HepG2 (cell line): Measurements from ENCODE around the gene ANO1. TPM values are rescaled to one million over a fixed set of nuclear protein-coding genes. Genes with fewer than 3 reads are reported as not detected.

Experiments used
- ATAC-seq: fragments of 200-7000 bp; cut with Tn5 transposase; 3 replicates; pipeline ENCODE4 v1.9.1; 2020; ENCODE audit warnings: mild to moderate bottlenecking, moderate library complexity
- BruUV-seq: library from RNA; stranded (reverse); fragments of 400-500 nt; replicated peaks from 2 replicates; lab custom pipeline; 2021; lab: Mats Ljungman, UMichigan
- CTCF ChIA-PET: fragments of 300-600 bp; formaldehyde crosslinking; extraction: SDS; loops from one replicate; lab custom pipeline; 2021; ENCODE audit warnings: low total read pairs, inconsistent platforms, low intra/inter-chr PET ratio; lab: Yijun Ruan, JAX
- POLR2A ChIA-PET: fragments of 350-600 bp; sonication (Branson Sonifier 250); formaldehyde crosslinking; loops from one replicate; lab custom pipeline; 2020; ENCODE audit warnings: antibody characterized with exemption, inconsistent platforms; lab: Yijun Ruan, JAX
- DNase-seq: peaks from one replicate; pipeline ENCODE4 v3.0.0-alpha.2; 2015; ENCODE audit warnings: low spot score
- FAIRE-seq: peaks from 3 replicates; lab custom pipeline; 2011; peaks lifted over from hg19 to GRCh38; lab: Jason Lieb, UNC
- H2AFZ ChIP-seq: one replicate; pipeline ENCODE4 v1.6.1; 2011; ENCODE audit warnings: low read length, inconsistent platforms
- H3K27ac ChIP-seq: fragments of 300-600 bp; 3 replicates; pipeline ENCODE4 v1.8.0; 2011; ENCODE audit warnings: mixed run types, mild to moderate bottlenecking, mixed read lengths, low read length, inconsistent platforms; ENCODE audit not compliant: insufficient read depth; ENCODE audit errors: extremely low read length
- H3K27me3 ChIP-seq, 2 experiments: fragments of 200-600 bp in 1 of 2; 2 replicates in 1 of 2; 3 replicates in 1 of 2; pipeline versions ENCODE4 v1.6.0 to v1.8.0; 2011; ENCODE audit warnings: low read length in 2 of 2, mild to moderate bottlenecking in 2 of 2, moderate library complexity in 2 of 2, inconsistent platforms in 1 of 2; ENCODE audit not compliant: insufficient read depth in 2 of 2, control insufficient read depth in 1 of 2
- H3K36me3 ChIP-seq, 2 experiments: fragments of 200-600 bp in 1 of 2; replicated peaks in 1 of 2; 2 replicates in 1 of 2; 3 replicates in 1 of 2; pipeline versions ENCODE4 v1.5.1 to v1.8.0; 2011; ENCODE audit warnings: low read length in 2 of 2, inconsistent platforms in 1 of 2; ENCODE audit not compliant: insufficient read depth in 2 of 2, control insufficient read depth in 1 of 2
- H3K4me1 ChIP-seq: 2 replicates; pipeline ENCODE4 v1.5.1; 2012; ENCODE audit warnings: low read length, inconsistent platforms; ENCODE audit not compliant: insufficient read depth
- H3K4me2 ChIP-seq: 2 replicates; pipeline ENCODE4 v1.6.0; 2011; ENCODE audit warnings: low read depth, low read length, inconsistent platforms
- H3K4me3 ChIP-seq, 3 experiments: fragments of 200-600 bp in 1 of 3; sonication (generic), shearing (Covaris generic) in 1 of 3; replicated peaks in 1 of 3; 2 replicates each; pipeline ENCODE4 v1.5.1; 2011 to 2016; ENCODE audit warnings: low read length in 3 of 3, inconsistent platforms in 2 of 3, low read depth in 2 of 3, mild to moderate bottlenecking in 2 of 3, control low read depth in 1 of 3, mixed read lengths in 1 of 3; ENCODE audit not compliant: insufficient read depth in 1 of 3
- H3K79me2 ChIP-seq: one replicate; pipeline ENCODE4 v1.6.1; 2011; ENCODE audit warnings: low read length, inconsistent platforms; ENCODE audit not compliant: insufficient read depth
- H3K9ac ChIP-seq: 2 replicates; pipeline ENCODE4 v1.6.0; 2011; ENCODE audit warnings: mild to moderate bottlenecking, low read depth, low read length, inconsistent platforms; ENCODE audit not compliant: insufficient read depth
- H3K9me3 ChIP-seq: 2 replicates; pipeline ENCODE4 v1.5.1; 2012; ENCODE audit warnings: mild to moderate bottlenecking, low read length
- H4K20me1 ChIP-seq: 2 replicates; pipeline ENCODE4 v1.6.0; 2011; ENCODE audit warnings: inconsistent platforms, mild to moderate bottlenecking, low read length, moderate library complexity; ENCODE audit not compliant: insufficient read depth
- DPF2 ChIP-seq: sonication (generic); formaldehyde crosslinking; IDR thresholded peaks from 2 replicates; pipeline ENCODE4 v1.4.0; 2020; ENCODE audit warnings: mild to moderate bottlenecking, low read depth, missing genetic modification reagents, borderline replicate concordance
- GFI1 ChIP-seq: sonication (generic); formaldehyde crosslinking; IDR thresholded peaks from 2 replicates; pipeline ENCODE4 v1.5.0; 2020; ENCODE audit warnings: missing genetic modification reagents, mild to moderate bottlenecking, borderline replicate concordance
- MED13 ChIP-seq: sonication (generic); formaldehyde crosslinking; IDR thresholded peaks from 2 replicates; pipeline ENCODE4 v1.5.0; 2020; ENCODE audit warnings: missing genetic modification reagents
- NFE2L1 ChIP-seq: sonication (generic); formaldehyde crosslinking; IDR thresholded peaks from 2 replicates; pipeline ENCODE4 v1.4.0; 2020; ENCODE audit warnings: missing genetic modification reagents, mild to moderate bottlenecking, borderline replicate concordance
- STAG1 ChIP-seq: sonication (generic); formaldehyde crosslinking; IDR thresholded peaks from 2 replicates; pipeline ENCODE4 v1.4.0; 2020; ENCODE audit warnings: missing genetic modification reagents
- ZBTB1 ChIP-seq: sonication (generic); formaldehyde crosslinking; IDR thresholded peaks from 2 replicates; pipeline ENCODE4 v1.4.0; 2020; ENCODE audit warnings: missing genetic modification reagents, borderline replicate concordance
- ZMYM3 ChIP-seq: sonication (generic); formaldehyde crosslinking; IDR thresholded peaks from 2 replicates; pipeline ENCODE4 v1.5.1; 2020; ENCODE audit warnings: mild to moderate bottlenecking, missing genetic modification reagents
- ZNF18 ChIP-seq: sonication (generic); formaldehyde crosslinking; IDR thresholded peaks from 2 replicates; pipeline ENCODE4 v1.8.0; 2022; ENCODE audit warnings: mild to moderate bottlenecking, missing genetic modification reagents; ENCODE audit not compliant: insufficient replicate concordance
- ZNF644 ChIP-seq: IDR thresholded peaks from 2 replicates; pipeline ENCODE4 v1.6.1; 2016; ENCODE audit warnings: low read depth
- WGBS: methylation state at CpG from one replicate; pipeline ENCODE4 v1.1.6; 2017; ENCODE audit warnings: low lambda C conversion rate; 5-methylcytosine and 5-hydroxymethylcytosine counted together
- in situ Hi-C: cut with HindIII; loops from 2 replicates; pipeline ENCODE4 v1.10.0; 2017; ENCODE audit warnings: low pct_unique_long_range_greater_than_20kb; ENCODE audit not compliant: extremely low pct_ligation_motif_present
- intact Hi-C: fragments of 100-400 bp; cut with micrococcal nuclease; formaldehyde crosslinking; loops from one replicate; pipeline ENCODE4 v1.10.0; 2022; ENCODE audit not compliant: unreplicated experiment
- polyA plus RNA-seq, 8 experiments: library from polyadenylated mRNA; depleted of rRNA in 3 of 8; stranded (reverse) in 7 of 8; unstranded in 1 of 8; fragments of >200 nt; fragmentation: Illumina TruSeq in 4 of 8; extraction: Trizol in 4 of 8; gene quantifications; 2 replicates each; pipeline versions ENCODE4 v1.2.1 to v1.2.3, GENCODE V29; 2011 to 2016; ENCODE audit warnings: low read depth in 4 of 8, missing spikeins in 1 of 8, mixed read lengths in 1 of 8; ENCODE audit not compliant: insufficient read depth in 1 of 8
- total RNA-seq, 5 experiments: library from RNA; depleted of rRNA; stranded (reverse); fragments of >200 nt; fragmentation: Illumina TruSeq; extraction: Trizol; gene quantifications; 2 replicates each; pipeline ENCODE4 v1.2.3, GENCODE V29; 2016; ENCODE audit warnings: low read depth in 1 of 5

The ANO1 gene
- total and polyA plus RNA-seq, 2 of the 13 experiments (the other 11 are each of a cell fraction or from before 2014, with no cell fraction given) = not detected

- H2AFZ ChIP-seq = no peak overlapping the region
- CTCF ChIA-PET = no interaction called here
- TF ChIP-seq ZMYM3 (CRISPR knock-in tag) (no peak), STAG1 (CRISPR knock-in tag) (no peak), MED13 (CRISPR knock-in tag) (no peak), GFI1 (CRISPR knock-in tag) (no peak), ZNF644 (CRISPR knock-in tag) (no peak), NFE2L1 (CRISPR knock-in tag) (no peak), ZBTB1 (CRISPR knock-in tag) (no peak), DPF2 (CRISPR knock-in tag) (no peak), ZNF18 (CRISPR knock-in tag) (no peak)
- DNase-seq = no peak
- no peak overlapping the region for H3K4me2 ChIP-seq
- 4% methylated on average over 3 of the region's 3 CpGs for WGBS
- no peaks in the 10 kb centered on the region for H3K79me2 ChIP-seq
- ATAC-seq = no peak
- FAIRE-seq = no peak
- POLR2A ChIA-PET = no interaction called here
- H4K20me1 ChIP-seq = no peaks in the 10 kb centered on the region
- BruUV-seq = no TSS peak
- H3K4me1 ChIP-seq = no peaks in the 10 kb centered on the region
- H3K9me3 ChIP-seq = no peaks in the 10 kb centered on the region
- no peaks in the 10 kb centered on the region for H3K36me3 ChIP-seq
- intact Hi-C loops = no loop called here
- no peak overlapping the region for H3K27ac ChIP-seq
- H3K9ac ChIP-seq = no peak overlapping the region
- no peak overlapping the region for H3K4me3 ChIP-seq
- H3K27me3 ChIP-seq = peaks cover 0 to 3% of the 10 kb centered on the region in 2 experiments; a peak in 2 of 5 replicates
- in situ Hi-C loops = no loop called here
Observed at GRCh38 chr11:70055444-70055843, 22.7 kb upstream of the ANO1 start.
